ENCODE measurements around the gene POMT1.

DNA sequence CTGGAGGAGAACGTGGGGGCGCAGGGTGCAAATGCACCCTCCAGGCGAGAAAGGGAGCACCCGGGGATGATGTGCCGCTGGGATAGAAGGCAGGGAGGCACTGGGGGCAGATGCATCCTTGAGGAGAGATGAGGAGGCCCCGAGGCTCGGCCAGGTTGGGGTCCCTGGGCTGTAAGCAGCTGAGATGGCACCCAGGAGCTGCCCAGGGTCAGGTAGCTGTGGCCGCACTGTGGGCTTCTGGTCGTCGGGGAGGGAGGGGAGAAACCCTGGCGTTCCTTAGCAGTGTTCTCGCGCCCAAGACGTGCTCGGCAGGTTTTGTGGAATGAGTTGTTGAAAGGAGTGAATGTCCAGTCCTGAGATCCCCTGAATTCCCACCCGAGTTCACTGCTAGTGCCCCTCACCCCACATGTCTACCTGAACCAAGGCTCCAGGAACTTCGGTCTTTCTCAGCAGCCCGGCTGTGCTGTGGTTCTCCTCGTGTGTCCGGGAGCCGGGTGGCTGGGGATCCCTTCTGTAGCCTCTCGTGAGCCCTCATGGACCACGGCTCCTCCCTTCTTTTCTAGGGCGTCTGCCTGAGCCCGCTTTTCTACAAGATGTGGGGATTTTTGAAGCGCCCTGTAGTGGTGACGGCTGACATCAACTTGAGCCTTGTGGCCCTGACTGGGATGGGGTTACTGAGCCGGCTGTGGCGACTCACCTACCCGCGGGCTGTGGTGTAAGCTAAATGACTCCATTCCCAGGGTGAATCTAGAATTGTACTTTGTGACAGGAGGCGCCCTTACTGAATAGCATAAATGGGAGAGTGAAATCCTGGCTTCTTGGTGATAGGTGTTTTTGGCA is 1.1 kb downstream of the POMT1 start:
- TF ChIP-seq, protein P1, sequence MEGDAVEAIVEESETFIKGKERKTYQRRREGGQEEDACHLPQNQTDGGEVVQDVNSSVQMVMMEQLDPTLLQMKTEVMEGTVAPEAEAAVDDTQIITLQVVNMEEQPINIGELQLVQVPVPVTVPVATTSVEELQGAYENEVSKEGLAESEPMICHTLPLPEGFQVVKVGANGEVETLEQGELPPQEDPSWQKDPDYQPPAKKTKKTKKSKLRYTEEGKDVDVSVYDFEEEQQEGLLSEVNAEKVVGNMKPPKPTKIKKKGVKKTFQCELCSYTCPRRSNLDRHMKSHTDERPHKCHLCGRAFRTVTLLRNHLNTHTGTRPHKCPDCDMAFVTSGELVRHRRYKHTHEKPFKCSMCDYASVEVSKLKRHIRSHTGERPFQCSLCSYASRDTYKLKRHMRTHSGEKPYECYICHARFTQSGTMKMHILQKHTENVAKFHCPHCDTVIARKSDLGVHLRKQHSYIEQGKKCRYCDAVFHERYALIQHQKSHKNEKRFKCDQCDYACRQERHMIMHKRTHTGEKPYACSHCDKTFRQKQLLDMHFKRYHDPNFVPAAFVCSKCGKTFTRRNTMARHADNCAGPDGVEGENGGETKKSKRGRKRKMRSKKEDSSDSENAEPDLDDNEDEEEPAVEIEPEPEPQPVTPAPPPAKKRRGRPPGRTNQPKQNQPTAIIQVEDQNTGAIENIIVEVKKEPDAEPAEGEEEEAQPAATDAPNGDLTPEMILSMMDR (IDR thresholded peaks at IDR 0.05; ENCODE audit: low read depth, low read length), result peak; percentile 9
- TF ChIP-seq POLR2A (IDR thresholded peaks at IDR 0.05; ENCODE audit: extremely low read depth, insufficient read length) (no peak), MYC (IDR thresholded peaks at IDR 0.05; ENCODE audit: low read depth, low read length) (no peak)
- TF ChIP-seq, protein P2, sequence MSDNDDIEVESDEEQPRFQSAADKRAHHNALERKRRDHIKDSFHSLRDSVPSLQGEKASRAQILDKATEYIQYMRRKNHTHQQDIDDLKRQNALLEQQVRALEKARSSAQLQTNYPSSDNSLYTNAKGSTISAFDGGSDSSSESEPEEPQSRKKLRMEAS (IDR thresholded peaks at IDR 0.05; ENCODE audit: low read depth, low read length), result no peak

All from NB4 (cell line).